A549 treated with CpdA at 1 μM for 4 hours (cell line): ENCODE results near the gene PZP. TPM values are rescaled to one million over a fixed set of nuclear protein-coding genes. Genes with fewer than 3 reads are reported as not detected.

Source experiments
- total RNA-seq: library from RNA; stranded (reverse); fragments of 200-300 nt; extraction: Qiagen RNA extraction; gene quantifications from 5 replicates; pipeline ENCODE4 v1.2.3, GENCODE V29; 2022; ENCODE audit warnings: low read depth

The PZP gene
- not detected in 5 replicates for total RNA-seq

GRCh38 chr12:9208229-9208628, at the start of gene PZP:
PZP (minus strand) TSS chr12:9208395; CDS start chr12:9208341, 54 bp downstream.

GRCh38 chr12:9115731-9116559, 92.2 kb downstream of the PZP start, which contains the start of gene A2M:
A2M (minus strand) TSS chr12:9115919; CDS start chr12:9115849, 70 bp downstream.

Other genes starting within 250 kb of the PZP start
- gene KLRG1, start 218.8 kb downstream of the PZP start, total RNA-seq, result 1.1 to 2.1 TPM (median 1.4 TPM) in 5 replicates
- gene A2M, start 92.5 kb downstream of the PZP start, total RNA-seq, result 0.47 TPM in 1 of 5 replicates, not detected in the others